GM12878 (cell line): ENCODE data around the gene CCT6A. TPM values are rescaled to one million over a fixed set of nuclear protein-coding genes. Genes with fewer than 3 reads are reported as not detected.

Experiments used
- ATAC-seq: fragments of 200-7000 bp; cut with Tn5 transposase; 3 replicates; pipeline ENCODE4 v1.9.1; 2020; ENCODE audit warnings: mild to moderate bottlenecking, moderate library complexity
- BruUV-seq: library from RNA; stranded (reverse); fragments of 400-500 nt; replicated peaks from 2 replicates; lab custom pipeline; 2021; lab: Mats Ljungman, UMichigan
- CTCF ChIA-PET: fragments of 300-600 bp; sonication (Branson Sonifier 250); formaldehyde crosslinking; extraction: SDS; loops from one replicate; lab custom pipeline; 2021; ENCODE audit warnings: inconsistent platforms; lab: Yijun Ruan, JAX
- POLR2A ChIA-PET: fragments of 350-600 bp; formaldehyde crosslinking; extraction: SDS; loops from one replicate; lab custom pipeline; 2021; ENCODE audit warnings: inconsistent platforms; lab: Charles Lee
- RAD21 ChIA-PET: fragments of 300-600 bp; sonication (Branson Sonifier 250); formaldehyde crosslinking; loops from one replicate; lab custom pipeline; 2023; ENCODE audit warnings: antibody characterized with exemption; ENCODE audit not compliant: unreplicated experiment; lab: Charles Lee
- SMC1A ChIA-PET: fragments of 300-600 bp; sonication (Branson Sonifier 250); formaldehyde crosslinking; loops from one replicate; lab custom pipeline; 2023; ENCODE audit not compliant: unreplicated experiment, uncharacterized antibody; lab: Charles Lee
- DNase-seq: peaks from one replicate; pipeline ENCODE4 v3.0.0-alpha.2; 2011; ENCODE audit warnings: low read depth, low spot score
- FAIRE-seq: peaks from 3 replicates; lab custom pipeline; 2011; peaks lifted over from hg19 to GRCh38; lab: Jason Lieb, UNC
- H2AFZ ChIP-seq: 2 replicates; pipeline ENCODE4 v1.6.0; 2011; ENCODE audit warnings: low read depth, low read length, control low read depth; ENCODE audit not compliant: control insufficient read depth
- H3K27ac ChIP-seq: 2 replicates; pipeline ENCODE4 v1.5.1; 2011; ENCODE audit warnings: control low read depth; ENCODE audit not compliant: control insufficient read depth, insufficient read depth
- H3K27me3 ChIP-seq, 2 experiments: replicated peaks in 1 of 2; 2 replicates each; pipeline versions ENCODE4 v1.6.0 to v1.6.1; 2011; ENCODE audit warnings: low read length in 1 of 2; ENCODE audit not compliant: control insufficient read depth in 2 of 2, insufficient read depth in 2 of 2
- H3K36me3 ChIP-seq, 2 experiments: 2 replicates each; pipeline ENCODE4 v1.5.1; 2011; ENCODE audit warnings: low read length in 1 of 2; ENCODE audit not compliant: control insufficient read depth in 2 of 2, insufficient read depth in 2 of 2
- H3K4me1 ChIP-seq: 2 replicates; pipeline ENCODE4 v1.6.1; 2011; ENCODE audit warnings: mild to moderate bottlenecking, low read length, moderate library complexity, mixed read lengths; ENCODE audit not compliant: control insufficient read depth, insufficient read depth
- H3K4me2 ChIP-seq: 2 replicates; pipeline ENCODE4 v1.6.0; 2011; ENCODE audit warnings: control low read depth; ENCODE audit not compliant: control insufficient read depth, insufficient read depth
- H3K4me3 ChIP-seq: fragments of 200-600 bp; sonication (generic); 2 replicates; pipeline ENCODE4 v1.5.1; 2016
- H3K79me2 ChIP-seq: 2 replicates; pipeline ENCODE4 v1.6.0; 2011; ENCODE audit warnings: low read length; ENCODE audit not compliant: control insufficient read depth, insufficient read depth
- H3K9ac ChIP-seq: 2 replicates; pipeline ENCODE4 v1.8.0; 2011; ENCODE audit warnings: low read length, control low read depth, mixed read lengths; ENCODE audit not compliant: control insufficient read depth, insufficient read depth
- H3K9me3 ChIP-seq: replicated peaks from 3 replicates; pipeline ENCODE4 v1.5.1; 2011; ENCODE audit warnings: mild to moderate bottlenecking, low read length; ENCODE audit not compliant: control insufficient read depth, insufficient read depth
- H4K20me1 ChIP-seq: 2 replicates; pipeline ENCODE4 v1.6.0; 2011; ENCODE audit not compliant: control insufficient read depth, insufficient read depth
- BCL11A ChIP-seq: IDR thresholded peaks from 2 replicates; pipeline ENCODE4 v1.6.1; 2011; ENCODE audit warnings: low read depth, low read length
- BRCA1 ChIP-seq: IDR thresholded peaks from 2 replicates; pipeline ENCODE4 v1.6.1; 2011; ENCODE audit warnings: low read depth, low read length, improper control_type of control experiment
- CBX5 ChIP-seq: sonication (generic); IDR thresholded peaks from 2 replicates; pipeline ENCODE4 v1.6.1; 2016; ENCODE audit warnings: low read depth, moderate library complexity, mild to moderate bottlenecking, inconsistent platforms
- HCFC1 ChIP-seq: fragments of 150-350 bp; IDR thresholded peaks from 2 replicates; pipeline ENCODE4 v1.6.1; 2014; ENCODE audit warnings: low read length
- HDGF ChIP-seq: fragments of 450-650 bp; IDR thresholded peaks from 2 replicates; pipeline ENCODE4 v1.6.1; 2016; ENCODE audit warnings: antibody characterized with exemption
- IKZF2 ChIP-seq, 2 experiments: fragments of 450-650 bp; IDR thresholded peaks; 2 replicates each; pipeline ENCODE4 v1.6.1; 2017; ENCODE audit warnings: mild to moderate bottlenecking in 2 of 2, moderate library complexity in 2 of 2
- KAT2A ChIP-seq: conservative IDR thresholded peaks from 2 replicates; pipeline ENCODE4 v1.6.1; 2011; ENCODE audit warnings: low read depth, low read length; ENCODE audit not compliant: control insufficient read depth
- MYC ChIP-seq: IDR thresholded peaks from 2 replicates; pipeline ENCODE4 v1.6.1; 2011; ENCODE audit warnings: mild to moderate bottlenecking, low read length, moderate library complexity, inconsistent platforms; ENCODE audit not compliant: insufficient read depth, insufficient replicate concordance, insufficient read length, severe bottlenecking
- NRF1 ChIP-seq: conservative IDR thresholded peaks from 2 replicates; pipeline ENCODE4 v1.6.1; 2011; ENCODE audit warnings: mild to moderate bottlenecking, low read depth, low read length, improper control_type of control experiment
- RUNX3 ChIP-seq: IDR thresholded peaks from 2 replicates; pipeline ENCODE4 v1.6.1; 2012; ENCODE audit warnings: low read length, inconsistent platforms
- SIN3A ChIP-seq: IDR thresholded peaks from 2 replicates; pipeline ENCODE4 v1.6.1; 2012; ENCODE audit warnings: low read depth, low read length, improper control_type of control experiment
- SIX5 ChIP-seq: IDR thresholded peaks from 2 replicates; pipeline ENCODE4 v1.6.1; 2011; ENCODE audit warnings: mild to moderate bottlenecking, low read depth, low read length, moderate library complexity; ENCODE audit not compliant: severe bottlenecking
- SMAD5 ChIP-seq: IDR thresholded peaks from 2 replicates; pipeline ENCODE4 v1.6.1; 2016; ENCODE audit warnings: antibody characterized with exemption, low read depth
- SP1 ChIP-seq: IDR thresholded peaks from one replicate; pipeline ENCODE4 v1.6.1; 2011; ENCODE audit warnings: low read depth, low read length
- SREBF2 ChIP-seq: IDR thresholded peaks from 2 replicates; pipeline ENCODE4 v1.6.1; 2012; ENCODE audit warnings: mild to moderate bottlenecking, low read length
- WGBS: methylation state at CpG from one replicate; pipeline ENCODE4 v1.1.6; 2016; ENCODE audit warnings: low lambda C conversion rate; ENCODE audit not compliant: insufficient replicate concordance, insufficient coverage; ENCODE audit errors: missing lambda C conversion rate; 5-methylcytosine and 5-hydroxymethylcytosine counted together
- in situ Hi-C: fragments of 300-500 bp; cut with MboI; formaldehyde crosslinking; loops from 9 replicates; pipeline ENCODE4 v1.14.3; 2018; ENCODE audit warnings: mixed read lengths
- intact Hi-C: fragments of 100-400 bp; cut with micrococcal nuclease; formaldehyde crosslinking; loops from one replicate; pipeline ENCODE4 v1.14.2; 2022; ENCODE audit not compliant: unreplicated experiment
- polyA plus RNA-seq, 11 experiments: library from polyadenylated mRNA; depleted of rRNA in 4 of 11; unstranded in 6 of 11; stranded (reverse) in 5 of 11; fragments of >200 nt; fragmentation: Nextera tagmentation in 4 of 11; fragmentation: Illumina TruSeq in 1 of 11; extraction: Ambion mirVana in 4 of 11; extraction: Trizol in 1 of 11; gene quantifications; 1 replicate in 1 of 11; 2 replicates in 10 of 11; pipeline versions ENCODE4 v1.2.1 to v1.2.3, GENCODE V29; 2011 to 2016; ENCODE audit warnings: inconsistent platforms in 2 of 11, missing spikeins in 2 of 11, low read depth in 1 of 11
- total RNA-seq, 4 experiments: library from RNA; depleted of rRNA in 3 of 4; stranded (reverse); fragments of >200 nt in 3 of 4; fragmentation: Illumina TruSeq in 1 of 4; extraction: Trizol in 1 of 4; gene quantifications; 2 replicates each; pipeline versions ENCODE4 v1.2.1 to v1.2.3, GENCODE V29; 2013 to 2021
- TF ChIP-seq, protein P1 (sequence below): fragments of 450-650 bp; formaldehyde crosslinking; IDR thresholded peaks from 2 replicates; pipeline ENCODE4 v1.5.0; 2022; ENCODE audit warnings: mild to moderate bottlenecking, missing genetic modification characterization
- TF ChIP-seq, protein P2 (sequence below): IDR thresholded peaks from 2 replicates; pipeline ENCODE4 v1.6.1; 2011; ENCODE audit warnings: low read depth, mild to moderate bottlenecking, low read length, moderate library complexity, borderline replicate concordance; ENCODE audit errors: extremely low read depth
- TF ChIP-seq, protein P3 (sequence below): IDR thresholded peaks from 2 replicates; pipeline ENCODE4 v1.6.1; 2011; ENCODE audit warnings: mild to moderate bottlenecking, low read depth, low read length, moderate library complexity; ENCODE audit not compliant: insufficient replicate concordance
- TF ChIP-seq, protein P4 (sequence below): fragments of 450-650 bp; IDR thresholded peaks from 2 replicates; pipeline ENCODE4 v1.6.1; 2018; ENCODE audit warnings: borderline replicate concordance, mild to moderate bottlenecking; ENCODE audit not compliant: partially characterized antibody

CCT6A gene
- total and polyA plus RNA-seq, 10 of the 15 experiments (the other 5 are each of a cell fraction or from before 2014, with no cell fraction given), result 191 to 480 (median 296) TPM

DNA sequence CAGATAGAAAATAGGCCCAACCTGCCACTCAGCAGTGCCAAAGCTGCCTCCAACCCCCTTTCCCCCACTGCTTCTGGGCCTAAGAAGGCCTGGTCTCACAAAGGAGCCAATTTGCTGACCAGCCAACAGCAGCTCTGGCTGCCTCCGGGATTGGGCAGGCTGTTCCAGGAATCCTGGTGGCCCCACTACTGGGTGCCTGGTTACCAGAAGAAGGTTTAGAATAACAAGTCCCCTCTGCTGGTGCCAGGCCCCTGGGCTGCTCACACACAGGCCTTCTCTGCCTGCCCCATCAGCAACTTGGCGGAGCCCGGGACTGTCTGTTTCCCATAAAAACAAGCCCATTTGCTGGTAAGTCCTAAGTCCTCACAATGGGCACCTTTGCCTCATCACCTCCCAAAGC, 40.0 kb downstream of the CCT6A start:
- CTCF ChIA-PET, result interaction anchor here (2.8 kb wide), 1 partner anchor 17 kb away, joined by 12 read pairs; no protein-coding TSS in a partner anchor
- BruUV-seq, result no TSS peak
- Histone ChIP-seq H3K4me2 (no peak overlapping the region), H3K36me3 (no peaks in the 10 kb centered on the region), H3K4me3 (no peak overlapping the region), H3K9ac (no peak overlapping the region), H2AFZ (no peak overlapping the region), H3K79me2 (no peaks in the 10 kb centered on the region), H3K27ac (no peak overlapping the region), H3K9me3 (no peaks in the 10 kb centered on the region), H4K20me1 (no peaks in the 10 kb centered on the region), H3K4me1 (no peaks in the 10 kb centered on the region), H3K27me3 (no peaks in the 10 kb centered on the region)
- intact Hi-C loops (no loop called here), in situ Hi-C loops (no loop called here)
- DNase-seq, result no peak
- POLR2A ChIA-PET, result no interaction called here
- 92% methylated on average over 3 of the region's 3 CpGs for WGBS
- SMC1A ChIA-PET, result no interaction called here
- no peak; the same call in 2 of the 3 replicates for ATAC-seq
- FAIRE-seq, result no peak
- RAD21 ChIA-PET, result no interaction called here
- no peak for TF ChIP-seq RUNX3
- TF ChIP-seq HDGF, result no peak
- TF ChIP-seq, protein P1, sequence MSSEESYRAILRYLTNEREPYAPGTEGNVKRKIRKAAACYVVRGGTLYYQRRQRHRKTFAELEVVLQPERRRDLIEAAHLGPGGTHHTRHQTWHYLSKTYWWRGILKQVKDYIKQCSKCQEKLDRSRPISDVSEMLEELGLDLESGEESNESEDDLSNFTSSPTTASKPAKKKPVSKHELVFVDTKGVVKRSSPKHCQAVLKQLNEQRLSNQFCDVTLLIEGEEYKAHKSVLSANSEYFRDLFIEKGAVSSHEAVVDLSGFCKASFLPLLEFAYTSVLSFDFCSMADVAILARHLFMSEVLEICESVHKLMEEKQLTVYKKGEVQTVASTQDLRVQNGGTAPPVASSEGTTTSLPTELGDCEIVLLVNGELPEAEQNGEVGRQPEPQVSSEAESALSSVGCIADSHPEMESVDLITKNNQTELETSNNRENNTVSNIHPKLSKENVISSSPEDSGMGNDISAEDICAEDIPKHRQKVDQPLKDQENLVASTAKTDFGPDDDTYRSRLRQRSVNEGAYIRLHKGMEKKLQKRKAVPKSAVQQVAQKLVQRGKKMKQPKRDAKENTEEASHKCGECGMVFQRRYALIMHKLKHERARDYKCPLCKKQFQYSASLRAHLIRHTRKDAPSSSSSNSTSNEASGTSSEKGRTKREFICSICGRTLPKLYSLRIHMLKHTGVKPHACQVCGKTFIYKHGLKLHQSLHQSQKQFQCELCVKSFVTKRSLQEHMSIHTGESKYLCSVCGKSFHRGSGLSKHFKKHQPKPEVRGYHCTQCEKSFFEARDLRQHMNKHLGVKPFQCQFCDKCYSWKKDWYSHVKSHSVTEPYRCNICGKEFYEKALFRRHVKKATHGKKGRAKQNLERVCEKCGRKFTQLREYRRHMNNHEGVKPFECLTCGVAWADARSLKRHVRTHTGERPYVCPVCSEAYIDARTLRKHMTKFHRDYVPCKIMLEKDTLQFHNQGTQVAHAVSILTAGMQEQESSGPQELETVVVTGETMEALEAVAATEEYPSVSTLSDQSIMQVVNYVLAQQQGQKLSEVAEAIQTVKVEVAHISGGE (CRISPR knock-in tag), result no peak
- TF ChIP-seq SMAD5, result no peak
- TF ChIP-seq IKZF2 (IDR thresholded peaks at IDR 0.05), result no peak
- no peak for TF ChIP-seq HCFC1
- TF ChIP-seq, protein P2, sequence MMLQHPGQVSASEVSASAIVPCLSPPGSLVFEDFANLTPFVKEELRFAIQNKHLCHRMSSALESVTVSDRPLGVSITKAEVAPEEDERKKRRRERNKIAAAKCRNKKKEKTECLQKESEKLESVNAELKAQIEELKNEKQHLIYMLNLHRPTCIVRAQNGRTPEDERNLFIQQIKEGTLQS, result no peak
- no peak for TF ChIP-seq SIX5
- TF ChIP-seq, protein P3, sequence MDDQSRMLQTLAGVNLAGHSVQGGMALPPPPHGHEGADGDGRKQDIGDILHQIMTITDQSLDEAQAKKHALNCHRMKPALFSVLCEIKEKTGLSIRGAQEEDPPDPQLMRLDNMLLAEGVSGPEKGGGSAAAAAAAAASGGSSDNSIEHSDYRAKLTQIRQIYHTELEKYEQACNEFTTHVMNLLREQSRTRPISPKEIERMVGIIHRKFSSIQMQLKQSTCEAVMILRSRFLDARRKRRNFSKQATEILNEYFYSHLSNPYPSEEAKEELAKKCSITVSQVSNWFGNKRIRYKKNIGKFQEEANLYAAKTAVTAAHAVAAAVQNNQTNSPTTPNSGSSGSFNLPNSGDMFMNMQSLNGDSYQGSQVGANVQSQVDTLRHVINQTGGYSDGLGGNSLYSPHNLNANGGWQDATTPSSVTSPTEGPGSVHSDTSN, result no peak
- no peak for TF ChIP-seq BCL11A
- TF ChIP-seq SIN3A, result no peak
- no peak for TF ChIP-seq CBX5
- TF ChIP-seq, protein P4, sequence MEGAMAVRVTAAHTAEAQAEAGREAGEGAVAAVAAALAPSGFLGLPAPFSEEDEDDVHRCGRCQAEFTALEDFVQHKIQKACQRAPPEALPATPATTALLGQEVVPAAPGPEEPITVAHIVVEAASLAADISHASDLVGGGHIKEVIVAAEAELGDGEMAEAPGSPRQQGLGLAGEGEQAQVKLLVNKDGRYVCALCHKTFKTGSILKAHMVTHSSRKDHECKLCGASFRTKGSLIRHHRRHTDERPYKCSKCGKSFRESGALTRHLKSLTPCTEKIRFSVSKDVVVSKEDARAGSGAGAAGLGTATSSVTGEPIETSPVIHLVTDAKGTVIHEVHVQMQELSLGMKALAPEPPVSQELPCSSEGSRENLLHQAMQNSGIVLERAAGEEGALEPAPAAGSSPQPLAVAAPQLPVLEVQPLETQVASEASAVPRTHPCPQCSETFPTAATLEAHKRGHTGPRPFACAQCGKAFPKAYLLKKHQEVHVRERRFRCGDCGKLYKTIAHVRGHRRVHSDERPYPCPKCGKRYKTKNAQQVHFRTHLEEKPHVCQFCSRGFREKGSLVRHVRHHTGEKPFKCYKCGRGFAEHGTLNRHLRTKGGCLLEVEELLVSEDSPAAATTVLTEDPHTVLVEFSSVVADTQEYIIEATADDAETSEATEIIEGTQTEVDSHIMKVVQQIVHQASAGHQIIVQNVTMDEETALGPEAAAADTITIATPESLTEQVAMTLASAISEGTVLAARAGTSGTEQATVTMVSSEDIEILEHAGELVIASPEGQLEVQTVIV, result no peak
- TF ChIP-seq BRCA1, result no peak
- no peak for TF ChIP-seq MYC
- no peak for TF ChIP-seq KAT2A
- no peak for TF ChIP-seq SREBF2
- no peak for TF ChIP-seq NRF1
- TF ChIP-seq SP1, result no peak
